K562 (cell line): ENCODE measurements around the gene SYCN. TPM values are rescaled to one million over a fixed set of nuclear protein-coding genes. Genes with fewer than 3 reads are reported as not detected.

Source experiments
- ATAC-seq: fragments of 200-7000 bp; cut with Tn5 transposase; 3 replicates; pipeline ENCODE4 v1.9.1; 2020; ENCODE audit warnings: moderate library complexity
- BruUV-seq: library from RNA; stranded (reverse); fragments of 400-500 nt; replicated peaks from 2 replicates; lab custom pipeline; 2021; lab: Mats Ljungman, UMichigan
- CTCF ChIA-PET: fragments of 300-600 bp; formaldehyde crosslinking; extraction: SDS; loops from one replicate; lab custom pipeline; 2021; ENCODE audit warnings: low intra/inter-chr PET ratio; lab: Yijun Ruan, JAX
- POLR2A ChIA-PET: fragments of 300-600, 350-650 bp; sonication (Branson Sonifier 250); formaldehyde crosslinking; extraction: SDS; loops from one replicate; lab custom pipeline; 2021; ENCODE audit warnings: antibody characterized with exemption, inconsistent platforms; lab: Yijun Ruan, JAX
- DNase-seq, 4 experiments: peaks; one replicate each; pipeline versions ENCODE4 v3.0.0 to v3.0.0-alpha.2; 2011 to 2018; ENCODE audit warnings: low spot score in 3 of 4, mixed read lengths in 3 of 4; ENCODE audit errors: extremely low read depth in 1 of 4
- FAIRE-seq: peaks from 2 replicates; lab custom pipeline; 2011; peaks lifted over from hg19 to GRCh38; lab: Jason Lieb, UNC
- H2AFZ ChIP-seq: 2 replicates; pipeline ENCODE4 v1.6.0; 2011; ENCODE audit warnings: low read depth, low read length, control low read depth, inconsistent platforms
- H3K27ac ChIP-seq: fragments of 200-600 bp; 3 replicates; pipeline ENCODE4 v1.8.0; 2011; ENCODE audit warnings: low read depth, mild to moderate bottlenecking, control low read depth, inconsistent platforms, low read length, moderate library complexity, mixed read lengths; ENCODE audit errors: extremely low read depth
- H3K27me3 ChIP-seq, 2 experiments: fragments of 300-600 bp in 1 of 2; 2 replicates in 1 of 2; 3 replicates in 1 of 2; pipeline versions ENCODE4 v1.6.0 to v1.8.0; 2011; ENCODE audit warnings: inconsistent platforms in 2 of 2, low read length in 2 of 2, mild to moderate bottlenecking in 1 of 2, mixed read lengths in 1 of 2, moderate library complexity in 1 of 2; ENCODE audit not compliant: control insufficient read depth in 2 of 2, insufficient read depth in 2 of 2
- H3K36me3 ChIP-seq: fragments of 300-600 bp; 3 replicates; pipeline ENCODE4 v1.8.0; 2011; ENCODE audit warnings: mild to moderate bottlenecking, low read length, inconsistent platforms; ENCODE audit not compliant: control insufficient read depth, insufficient read depth
- H3K4me1 ChIP-seq, 2 experiments: fragments of 200-600 bp in 1 of 2; replicated peaks in 1 of 2; 2 replicates in 1 of 2; 3 replicates in 1 of 2; pipeline versions ENCODE4 v1.5.1 to v1.8.0; 2011; ENCODE audit warnings: inconsistent platforms in 2 of 2, low read length in 2 of 2, mild to moderate bottlenecking in 1 of 2, mixed read lengths in 1 of 2, moderate library complexity in 1 of 2; ENCODE audit not compliant: control insufficient read depth in 2 of 2, insufficient read depth in 2 of 2
- H3K4me2 ChIP-seq: 2 replicates; pipeline ENCODE4 v1.6.1; 2011; ENCODE audit warnings: low read length, control low read depth, inconsistent platforms, mixed read lengths; ENCODE audit not compliant: insufficient read depth
- H3K4me3 ChIP-seq: fragments of 200-600 bp; sonication (generic), shearing (Covaris generic); 2 replicates; pipeline ENCODE4 v1.5.1; 2016; ENCODE audit warnings: control low read depth, inconsistent platforms
- H3K79me2 ChIP-seq: fragments of 200-600 bp; 3 replicates; pipeline ENCODE4 v1.8.0; 2011; ENCODE audit warnings: low read length, inconsistent platforms; ENCODE audit not compliant: control insufficient read depth, insufficient read depth
- H3K9ac ChIP-seq, 2 experiments: 2 replicates each; pipeline versions ENCODE4 v1.6.0 to v1.6.1; 2011; ENCODE audit warnings: low read depth in 2 of 2, low read length in 2 of 2, control low read depth in 1 of 2, inconsistent platforms in 1 of 2, mild to moderate bottlenecking in 1 of 2, mixed read lengths in 1 of 2; ENCODE audit not compliant: insufficient read depth in 1 of 2
- H3K9me1 ChIP-seq: one replicate; pipeline ENCODE4 v1.6.0; 2011; ENCODE audit warnings: inconsistent platforms, mild to moderate bottlenecking, low read length, moderate library complexity; ENCODE audit not compliant: control insufficient read depth, insufficient read depth
- H3K9me3 ChIP-seq: replicated peaks from 2 replicates; pipeline ENCODE4 v1.5.1; 2011; ENCODE audit warnings: low read depth, low read length, inconsistent platforms; ENCODE audit not compliant: control insufficient read depth, insufficient read depth
- H4K20me1 ChIP-seq: replicated peaks from 2 replicates; pipeline ENCODE4 v1.6.1; 2011; ENCODE audit warnings: low read length, inconsistent platforms, mixed read lengths; ENCODE audit not compliant: control insufficient read depth, insufficient read depth
- CREB1 ChIP-seq, 2 experiments: sonication (generic) in 1 of 2; formaldehyde crosslinking in 1 of 2; IDR thresholded peaks; 2 replicates each; pipeline versions ENCODE4 v1.6.1 to v1.8.0; 2012 to 2022; ENCODE audit warnings: inconsistent platforms in 1 of 2, mild to moderate bottlenecking in 1 of 2, missing genetic modification reagents in 1 of 2, moderate library complexity in 1 of 2
- FOXJ2 ChIP-seq: fragments of 200-800 bp; sonication (Bioruptor generic); IDR thresholded peaks from 2 replicates; pipeline ENCODE4 v1.6.1; 2016; ENCODE audit warnings: missing genetic modification characterization, missing compliant biosample characterization
- MYBL2 ChIP-seq, 2 experiments: fragments of 450-650 bp in 1 of 2; sonication (generic) in 1 of 2; formaldehyde crosslinking in 1 of 2; IDR thresholded peaks; 2 replicates each; pipeline versions ENCODE4 v1.6.1 to v1.8.1; 2017 to 2022; ENCODE audit warnings: borderline replicate concordance in 1 of 2, inconsistent platforms in 1 of 2, low read depth in 1 of 2, mild to moderate bottlenecking in 1 of 2, missing genetic modification reagents in 1 of 2, moderate library complexity in 1 of 2
- RAD21 ChIP-seq, 2 experiments: fragments of 250-450 bp in 1 of 2; fragments of 450-650 bp in 1 of 2; sonication (Bioruptor Pico) in 1 of 2; formaldehyde crosslinking in 1 of 2; IDR thresholded peaks in 1 of 2; conservative IDR thresholded peaks in 1 of 2; 2 replicates each; pipeline versions ENCODE4 v1.4.0 to v1.8.0; 2020 to 2022; ENCODE audit warnings: mild to moderate bottlenecking in 2 of 2, moderate library complexity in 1 of 2
- RBM34 ChIP-seq: fragments of 200-400 bp; formaldehyde crosslinking; IDR thresholded peaks from 2 replicates; pipeline ENCODE4 v1.6.1; 2018; ENCODE audit warnings: low read length, borderline replicate concordance; ENCODE audit not compliant: insufficient read depth
- REST ChIP-seq, 2 experiments: fragments of 450-650 bp; formaldehyde crosslinking in 1 of 2; IDR thresholded peaks; 2 replicates each; pipeline versions ENCODE4 v1.4.0 to v1.6.1; 2014 to 2020; ENCODE audit warnings: mild to moderate bottlenecking in 2 of 2, borderline replicate concordance in 1 of 2, low read depth in 1 of 2
- SMARCE1 ChIP-seq: fragments of 450-650 bp; IDR thresholded peaks from 2 replicates; pipeline ENCODE4 v1.7.1; 2016; ENCODE audit warnings: mild to moderate bottlenecking
- TCF15 ChIP-seq: fragments of 250-450 bp; sonication (Bioruptor Pico); IDR thresholded peaks from 2 replicates; pipeline ENCODE4 v1.8.0; 2022; ENCODE audit warnings: moderate library complexity, mild to moderate bottlenecking, inconsistent platforms
- TFAP4 ChIP-seq: sonication (generic); formaldehyde crosslinking; IDR thresholded peaks from 2 replicates; pipeline ENCODE4 v1.8.0; 2022; ENCODE audit warnings: missing genetic modification reagents, mild to moderate bottlenecking, moderate library complexity, borderline replicate concordance
- ZNF79 ChIP-seq: fragments of 250-450 bp; sonication (Bioruptor Pico); IDR thresholded peaks from 2 replicates; pipeline ENCODE4 v1.4.0; 2020; ENCODE audit warnings: low read depth, mild to moderate bottlenecking, moderate library complexity
- WGBS: fragments of 100-300 bp; shearing (Covaris generic); methylation state at CpG from one replicate; pipeline ENCODE4 v1.1.6; 2016; ENCODE audit warnings: low coverage, mixed read lengths; ENCODE audit not compliant: insufficient coverage; ENCODE audit errors: missing lambda C conversion rate; 5-methylcytosine and 5-hydroxymethylcytosine counted together
- in situ Hi-C: fragments of 300-500 bp; cut with MboI; formaldehyde crosslinking; loops from 4 replicates; pipeline ENCODE4 v1.15.0; 2018; ENCODE audit warnings: inconsistent platforms, mixed read lengths
- intact Hi-C: fragments of 100-400 bp; cut with micrococcal nuclease; formaldehyde crosslinking; loops from 2 replicates; pipeline ENCODE4 v1.14.2; 2022
- polyA plus RNA-seq, 8 experiments: library from polyadenylated mRNA; depleted of rRNA in 4 of 8; stranded (reverse) in 5 of 8; unstranded in 3 of 8; fragments of >200 nt; fragmentation: Nextera tagmentation in 2 of 8; fragmentation: Illumina TruSeq in 1 of 8; extraction: Ambion mirVana in 2 of 8; extraction: Trizol in 1 of 8; gene quantifications; 2 replicates each; pipeline versions ENCODE4 v1.2.1 to v1.2.3, GENCODE V29; 2011 to 2014; ENCODE audit warnings: inconsistent platforms in 1 of 8, missing spikeins in 1 of 8
- total RNA-seq, 7 experiments: library from RNA; depleted of rRNA in 6 of 7; stranded (reverse); fragments of >200 nt in 6 of 7; fragmentation: Illumina TruSeq in 2 of 7; extraction: Trizol in 2 of 7; gene quantifications; 2 replicates each; pipeline versions ENCODE4 v1.2.1 to v1.2.3, GENCODE V29; 2011 to 2021; ENCODE audit warnings: low replicate concordance in 1 of 7

Gene SYCN
- total and polyA plus RNA-seq, 9 of the 15 experiments (the other 6 are each of a cell fraction or from before 2014, with no cell fraction given): not detected

GRCh38 chr19:39197808-39198207 is 6.3 kb downstream of the SYCN start:
- H3K9ac ChIP-seq: no peak overlapping the region
- no peaks in the 10 kb centered on the region for H3K9me3 ChIP-seq
- no peak overlapping the region for H3K4me3 ChIP-seq
- no peak overlapping the region for H3K4me2 ChIP-seq
- DNase-seq: no peak
- 0 out of 2 replicates have a peak, but pooled peaks cover 4% of the 10 kb centered on the region for H4K20me1 ChIP-seq
- H3K27ac ChIP-seq: no peak overlapping the region
- no peak for ATAC-seq
- no peaks in the 10 kb centered on the region for H3K79me2 ChIP-seq
- FAIRE-seq: no peak
- POLR2A ChIA-PET: interaction anchor here (0.6 kb wide), 1 partner anchor 363 kb away, joined by 4 read pairs; no protein-coding TSS in a partner anchor
- peaks cover 3 to 27% of the 10 kb centered on the region in 2 experiments; a peak in 2 of 5 replicates for H3K27me3 ChIP-seq
- H3K9me1 ChIP-seq: no peaks in the 10 kb centered on the region
- CTCF ChIA-PET: interaction anchor here (0.6 kb wide), 1 partner anchor 228 kb away, joined by 3 read pairs; no protein-coding TSS in a partner anchor
- H3K4me1 ChIP-seq: peaks cover 5 to 53% of the 10 kb centered on the region in 2 experiments; a peak in 3 of 5 replicates
- WGBS: 40% methylated on average over 5 of the region's 5 CpGs
- no peaks in the 10 kb centered on the region for H3K36me3 ChIP-seq
- intact Hi-C loops: no loop called here
- BruUV-seq: no TSS peak
- in situ Hi-C loops: loop anchor here (5.0 kb wide), 1 partner anchor 231 kb away; no protein-coding TSS in a partner anchor
- no peak overlapping the region for H2AFZ ChIP-seq
- TF ChIP-seq RAD21 (CRISPR knock-in tag; conservative IDR thresholded peaks at IDR 0.05 in 1 of 2, IDR thresholded peaks at IDR 0.05 in 1 of 2): peak in 1 of 2 experiments; percentile 33; a peak in 1 of 4 replicates
- no peak for TF ChIP-seq CREB1 (IDR thresholded peaks at IDR 0.05)
- TF ChIP-seq CREB1 (CRISPR knock-in tag; IDR thresholded peaks at IDR 0.05): no peak
- TF ChIP-seq TFAP4 (CRISPR knock-in tag): no peak
- TF ChIP-seq ZNF79 (CRISPR knock-in tag): no peak
- no peak for TF ChIP-seq SMARCE1
- TF ChIP-seq MYBL2 (IDR thresholded peaks at IDR 0.05; ENCODE audit: low read depth): no peak
- no peak for TF ChIP-seq MYBL2 (CRISPR knock-in tag; IDR thresholded peaks at IDR 0.05; ENCODE audit: borderline replicate concordance)
- TF ChIP-seq REST (IDR thresholded peaks at IDR 0.05; ENCODE audit: borderline replicate concordance): no peak
- no peak for TF ChIP-seq REST (CRISPR knock-in tag; IDR thresholded peaks at IDR 0.05; ENCODE audit: low read depth)
- TF ChIP-seq TCF15: no peak
- TF ChIP-seq RBM34: no peak
- no peak for TF ChIP-seq FOXJ2 (tag)
